ENCODE measurements around the gene TRAF3IP1.

GRCh38 chr2:238423561-238424312 lies 103.4 kb downstream of the TRAF3IP1 start:
- TF ChIP-seq EZH2 (IDR thresholded peaks at IDR 0.05) (no peak), POLR2AphosphoS5 (IDR thresholded peaks at IDR 0.05; ENCODE audit: borderline replicate concordance, low read depth, low read length) (no peak)
